GM06990 (cell line): ENCODE measurements around the gene SEC16A.
A peak's percentile ranks its signal among the peaks of the same experiment; 100 is the strongest.

ENCODE experiments used
- DNase-seq: peaks from one replicate; pipeline ENCODE4 v3.0.0-alpha.2; 2011; ENCODE audit not compliant: insufficient read length; ENCODE audit errors: extremely low read depth
- H3K27me3 ChIP-seq: replicated peaks from 2 replicates; pipeline ENCODE4 v1.6.0; 2011; ENCODE audit warnings: low read length; ENCODE audit not compliant: control insufficient read depth, insufficient read depth
- H3K36me3 ChIP-seq: 2 replicates; pipeline ENCODE4 v1.5.1; 2011; ENCODE audit warnings: low read length; ENCODE audit not compliant: control insufficient read depth, insufficient read depth
- H3K4me3 ChIP-seq: replicated peaks from 2 replicates; pipeline ENCODE4 v1.5.1; 2011; ENCODE audit warnings: low read depth, mild to moderate bottlenecking, control low read depth, low read length
- CTCF ChIP-seq: IDR thresholded peaks from 2 replicates; pipeline ENCODE4 v1.5.1; 2011; ENCODE audit warnings: low read length, control low read depth, mild to moderate bottlenecking, inconsistent platforms; ENCODE audit not compliant: insufficient read depth, poor library complexity, severe bottlenecking

The SEC16A gene

DNA sequence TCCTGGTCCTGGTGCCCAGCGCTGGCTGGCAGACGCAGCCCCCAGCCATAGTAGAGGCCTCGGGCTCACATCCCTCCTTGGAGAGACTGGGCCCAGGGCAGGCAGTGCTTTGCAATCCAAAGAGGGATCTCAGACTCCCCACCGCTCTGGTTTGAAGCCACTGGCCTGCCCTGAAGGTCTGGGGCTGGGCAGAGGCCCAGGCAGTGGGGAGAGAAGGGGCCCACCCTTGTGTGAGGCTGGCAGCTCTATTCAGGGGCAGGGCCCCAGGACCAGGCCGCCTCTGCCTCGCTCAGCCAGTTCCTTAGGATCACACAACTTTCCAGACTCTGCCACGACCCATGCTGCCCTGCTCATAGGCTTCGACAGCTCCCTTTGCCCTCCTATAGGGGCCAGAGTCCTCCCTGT, 10.7 kb upstream of the SEC16A start:
- TF ChIP-seq CTCF = no peak
- DNase-seq = no peak
- H3K27me3 ChIP-seq = no peaks in the 10 kb centered on the region

GRCh38 chr9:136492978-136493522, 10.2 kb upstream of the SEC16A start:
- H3K27me3 ChIP-seq = no peaks in the 10 kb centered on the region
- DNase-seq = no peak
- TF ChIP-seq CTCF = no peak
- H3K36me3 ChIP-seq = peaks cover 14% of the 10 kb centered on the region
- H3K4me3 ChIP-seq = no peak overlapping the region

More for the DNA sequence above, 10.7 kb upstream of the SEC16A start:
- peaks cover 18% of the 10 kb centered on the region for H3K36me3 ChIP-seq
- no peak overlapping the region for H3K4me3 ChIP-seq

DNA sequence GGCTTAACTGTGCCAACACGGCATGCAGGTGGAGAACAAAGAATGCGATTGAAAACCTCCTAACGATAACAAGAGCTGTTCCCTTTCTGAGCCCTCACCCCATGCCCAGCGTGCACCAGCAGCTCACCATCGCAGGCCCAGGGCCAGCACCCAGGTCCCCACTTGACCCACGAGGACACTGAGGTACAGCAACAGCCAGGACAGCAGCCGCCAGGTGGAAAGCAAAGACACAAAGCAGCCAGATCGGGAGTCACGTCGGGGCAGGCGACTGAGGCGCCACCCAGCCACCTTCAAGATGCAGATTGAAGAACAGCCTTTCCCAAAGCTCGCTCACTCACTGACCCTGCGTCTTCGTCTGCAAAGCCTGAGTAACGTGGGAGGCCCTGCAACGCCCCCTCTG, 6.9 kb upstream of the SEC16A start:
- no peaks in the 10 kb centered on the region; the same call in 1 of the 2 replicates for H3K27me3 ChIP-seq
- no peak for DNase-seq
- TF ChIP-seq CTCF = no peak
- H3K36me3 ChIP-seq = no peaks in the 10 kb centered on the region
- no peak overlapping the region for H3K4me3 ChIP-seq

DNA sequence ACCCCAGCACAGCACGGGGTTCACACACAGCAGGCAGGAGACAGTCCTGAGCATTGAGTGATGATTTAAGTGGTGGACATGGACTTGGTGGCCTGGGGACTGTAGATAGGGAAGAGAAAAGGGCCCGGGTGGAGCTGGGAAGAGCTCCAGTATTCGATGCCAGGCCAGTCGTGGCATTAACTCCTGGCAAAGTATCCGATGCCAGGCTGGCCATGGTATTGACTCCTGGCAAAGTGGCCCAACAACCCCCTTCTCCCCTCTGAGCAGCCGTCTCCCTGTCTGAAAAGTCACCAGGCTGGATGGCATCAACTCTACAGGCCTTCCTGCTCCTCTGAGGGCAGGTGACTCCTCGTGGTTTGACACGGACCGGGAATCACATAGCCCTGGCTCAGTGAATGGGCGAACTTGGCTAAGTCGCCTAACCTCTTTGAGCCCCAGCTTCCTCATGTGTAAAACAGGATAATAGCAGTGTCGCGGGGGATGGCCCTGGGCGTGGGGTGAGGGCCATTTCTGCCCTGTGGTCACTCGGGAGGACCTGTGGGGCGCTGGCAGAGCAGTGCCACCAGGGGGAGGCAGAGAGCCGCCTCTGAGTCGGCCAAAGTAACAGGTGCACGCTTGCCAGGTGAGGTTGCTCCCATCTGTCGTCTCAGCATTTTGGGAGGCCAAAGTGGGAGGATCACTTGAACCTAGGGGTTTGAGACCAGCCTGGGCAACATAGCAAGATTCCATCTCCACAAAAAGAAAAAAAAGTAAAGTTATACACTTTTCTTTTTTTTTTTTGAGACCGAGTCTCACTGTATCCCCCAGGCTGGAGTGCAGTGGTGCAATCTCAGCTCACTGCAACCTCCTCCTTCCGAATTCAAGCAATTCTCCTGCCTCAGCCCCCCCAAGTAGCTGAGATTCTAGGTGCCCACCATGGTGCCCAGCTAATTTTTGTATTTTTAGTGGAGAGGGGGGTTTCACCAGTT, 5.7 kb upstream of the SEC16A start:
- peak; percentile 97 for TF ChIP-seq CTCF
- Histone ChIP-seq H3K27me3 (no peaks in the 10 kb centered on the region; the same call in 1 of the 2 replicates), H3K4me3 (no peak overlapping the region), H3K36me3 (no peaks in the 10 kb centered on the region)
- peak; percentile 65 for DNase-seq

DNA sequence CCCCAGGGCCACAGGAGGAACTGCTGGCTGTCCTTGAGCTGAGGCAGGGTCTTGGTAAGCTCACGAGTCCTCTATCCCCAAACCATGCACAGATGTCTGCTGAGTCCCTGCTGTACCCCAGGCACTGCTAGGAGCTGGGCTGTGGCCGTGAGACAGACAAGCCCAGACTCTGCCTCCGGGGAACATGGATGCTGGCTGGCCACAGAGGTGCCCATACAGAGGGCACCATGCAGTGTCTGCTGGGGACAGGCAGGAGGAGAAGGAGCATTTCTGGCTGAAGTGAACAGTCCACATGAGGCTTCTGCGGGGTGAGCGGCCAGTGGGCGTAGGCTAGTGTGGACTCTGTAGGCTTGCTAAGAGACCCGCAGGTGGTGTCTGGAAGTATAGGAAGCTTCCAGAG, 4.8 kb upstream of the SEC16A start:
- Histone ChIP-seq H3K4me3 (no peak overlapping the region), H3K36me3 (no peaks in the 10 kb centered on the region), H3K27me3 (no peaks in the 10 kb centered on the region; the same call in 1 of the 2 replicates)
- DNase-seq = no peak
- no peak for TF ChIP-seq CTCF
